Kasumi-1 (cell line): ENCODE measurements around the gene CELA2B.
"Not testable (repeated sequence)": the region's sequence is repeated elsewhere in the genome, so short reads cannot be mapped to it uniquely, and the experiment has no call there.

Experiments
- DNase-seq, 2 experiments: peaks; one replicate each; lab custom pipeline; 2025; lab: John Stamatoyannopoulos, UW

Gene CELA2B

DNA sequence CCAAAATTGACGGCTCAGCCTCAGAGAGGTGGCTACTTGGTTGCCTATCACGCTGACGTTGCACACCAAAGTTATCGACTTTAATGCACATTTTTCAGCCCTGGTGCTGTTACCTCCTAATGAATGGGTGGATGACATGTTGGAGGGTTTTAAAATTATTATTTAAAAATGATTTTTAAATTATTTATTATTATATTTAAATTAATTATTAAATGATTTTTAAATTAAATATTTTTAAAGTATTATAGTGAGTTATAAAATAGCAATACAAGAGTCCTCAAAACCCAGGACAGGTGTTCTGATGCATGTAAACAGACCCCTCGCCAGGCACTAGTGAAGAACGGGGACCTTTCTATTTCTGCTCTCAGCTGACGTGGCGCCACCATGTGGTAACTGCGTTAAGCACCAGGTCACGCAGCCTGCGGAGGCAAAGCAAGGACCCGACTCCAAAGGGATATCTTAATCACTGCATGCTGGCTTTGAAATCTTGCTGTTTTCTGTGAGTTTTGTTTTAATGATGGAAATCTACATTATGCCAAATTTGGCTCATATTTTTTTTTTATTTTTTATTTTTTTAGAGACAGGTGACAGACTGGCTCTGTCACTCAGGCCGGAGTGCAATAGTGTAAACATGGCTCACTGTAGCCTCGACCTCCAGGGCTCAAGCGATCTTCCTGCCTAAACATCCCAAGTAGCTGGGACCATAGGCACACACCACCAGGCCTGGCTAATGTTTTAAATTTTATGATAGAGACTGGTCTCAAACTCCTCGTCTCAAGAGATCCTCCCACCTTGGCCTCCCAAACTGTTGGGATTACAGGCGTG lies 25.5 kb downstream of the CELA2B start:
- DNase-seq, result peak; percentile 66 to 75

DNA sequence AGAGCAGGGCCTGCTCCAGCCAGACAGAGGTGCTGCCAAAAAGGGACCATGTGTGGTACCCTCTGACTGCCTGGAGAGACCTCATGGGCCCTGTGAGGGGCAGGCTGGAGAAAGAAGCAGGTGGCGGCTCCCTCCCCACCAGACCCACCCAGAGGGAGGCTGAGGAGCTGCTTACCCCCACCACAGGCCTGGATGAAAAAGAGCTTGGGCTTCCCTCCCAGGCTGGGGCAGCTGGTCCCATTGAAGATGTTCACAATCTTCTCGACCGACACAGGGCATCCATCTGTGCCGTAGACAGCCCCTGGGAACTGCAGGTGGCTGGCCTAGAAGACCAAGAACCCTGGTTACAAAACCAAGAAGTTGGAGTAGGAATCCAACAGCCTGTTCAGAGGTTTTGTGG lies 28.5 kb downstream of the CELA2B start:
- DNase-seq, result no peak

DNA sequence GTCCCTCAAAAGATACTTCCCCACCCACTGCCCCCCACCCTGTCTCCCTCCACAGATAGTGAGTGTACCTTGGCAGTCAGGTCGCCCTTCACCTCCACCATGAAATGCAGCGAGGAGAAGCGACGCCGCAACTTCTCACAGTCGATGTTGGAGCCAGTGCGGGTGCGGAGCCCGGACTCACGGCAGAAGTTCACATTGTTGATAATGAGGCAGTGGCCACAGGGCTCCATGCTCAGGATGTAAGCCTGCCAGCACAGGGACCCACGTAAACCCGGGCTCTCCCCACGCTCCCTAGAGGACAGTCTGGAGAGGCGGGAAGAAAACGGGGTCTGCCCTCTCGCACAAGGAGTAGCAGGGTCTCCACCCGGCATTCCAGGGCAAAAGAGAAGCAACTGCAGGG lies 30.9 kb downstream of the CELA2B start:
- no peak for DNase-seq

DNA sequence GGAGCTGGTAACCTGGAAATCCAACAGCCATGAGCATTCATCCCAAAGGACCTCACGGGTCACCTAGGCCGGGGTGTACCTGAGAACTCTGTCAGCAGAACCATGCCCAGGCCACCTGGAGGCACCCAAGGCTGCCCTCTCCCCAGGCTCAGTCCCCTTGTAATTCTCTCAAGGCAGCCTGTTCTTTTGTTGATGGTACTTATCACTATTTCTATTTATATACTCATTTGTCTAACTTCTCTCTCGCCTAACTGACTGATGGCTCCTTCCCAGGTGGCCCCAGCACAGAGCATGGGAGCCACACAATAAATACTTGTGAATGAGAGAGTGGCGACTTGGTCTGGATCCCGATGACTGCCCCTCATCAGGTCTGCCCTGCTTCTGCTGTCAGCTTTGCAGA lies 31.4 kb downstream of the CELA2B start:
- no peak for DNase-seq

DNA sequence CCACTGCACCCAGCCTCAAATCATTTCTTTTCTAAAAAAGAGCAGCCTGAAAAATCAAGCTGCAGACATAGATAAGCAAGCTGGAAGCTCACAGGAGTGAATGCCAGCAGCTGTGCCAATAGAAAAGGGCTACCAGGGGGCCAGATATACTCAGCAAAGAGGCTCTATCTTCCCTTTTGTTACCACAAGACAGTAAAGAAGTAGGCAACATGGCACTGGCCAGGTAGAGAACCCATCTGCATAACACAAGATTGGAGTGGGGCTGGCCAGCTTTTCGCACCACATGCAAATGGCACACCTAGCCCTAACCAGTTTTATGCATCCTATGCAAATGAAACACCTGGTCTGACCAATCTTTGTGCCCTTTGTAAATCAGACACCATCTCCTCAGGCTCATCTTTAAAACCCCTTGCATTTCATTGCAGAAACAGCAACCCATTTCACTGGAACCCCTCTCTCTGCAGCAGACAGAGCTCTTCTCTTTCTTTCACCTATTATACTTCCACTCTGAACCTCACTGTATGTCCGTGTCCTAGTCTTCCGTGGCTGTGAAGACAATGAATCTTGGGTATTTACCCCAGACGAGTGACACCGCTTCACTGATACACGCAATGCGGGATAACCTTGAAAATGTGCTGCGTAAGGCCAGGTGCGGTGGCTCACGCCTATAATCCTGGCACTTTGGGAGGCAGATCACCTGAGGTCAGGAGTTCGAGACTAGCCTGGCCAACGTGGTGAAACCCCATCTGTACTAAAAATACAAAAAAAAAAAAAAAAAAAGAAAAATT lies 33.0 kb downstream of the CELA2B start:
- no peak for DNase-seq

DNA sequence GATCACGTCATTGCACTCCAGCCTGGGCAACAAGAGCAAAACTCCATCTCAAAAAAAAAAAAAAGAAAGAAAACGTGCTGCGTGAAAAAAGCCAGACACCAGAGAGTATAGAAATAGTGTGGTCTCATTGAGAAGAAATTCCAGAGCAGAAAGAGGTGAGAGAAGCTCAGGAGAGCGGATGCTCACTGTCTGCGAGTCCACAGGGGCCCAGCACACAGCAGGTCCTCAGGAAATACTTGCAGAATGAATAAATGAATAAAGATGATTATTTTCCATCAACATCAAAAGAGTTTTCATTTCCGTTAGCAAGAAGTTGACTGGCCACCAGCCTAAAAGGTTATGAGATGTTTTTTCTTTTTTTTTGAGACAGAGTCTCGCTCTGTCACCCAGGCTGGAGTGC lies 33.7 kb downstream of the CELA2B start:
- DNase-seq, result no peak

DNA sequence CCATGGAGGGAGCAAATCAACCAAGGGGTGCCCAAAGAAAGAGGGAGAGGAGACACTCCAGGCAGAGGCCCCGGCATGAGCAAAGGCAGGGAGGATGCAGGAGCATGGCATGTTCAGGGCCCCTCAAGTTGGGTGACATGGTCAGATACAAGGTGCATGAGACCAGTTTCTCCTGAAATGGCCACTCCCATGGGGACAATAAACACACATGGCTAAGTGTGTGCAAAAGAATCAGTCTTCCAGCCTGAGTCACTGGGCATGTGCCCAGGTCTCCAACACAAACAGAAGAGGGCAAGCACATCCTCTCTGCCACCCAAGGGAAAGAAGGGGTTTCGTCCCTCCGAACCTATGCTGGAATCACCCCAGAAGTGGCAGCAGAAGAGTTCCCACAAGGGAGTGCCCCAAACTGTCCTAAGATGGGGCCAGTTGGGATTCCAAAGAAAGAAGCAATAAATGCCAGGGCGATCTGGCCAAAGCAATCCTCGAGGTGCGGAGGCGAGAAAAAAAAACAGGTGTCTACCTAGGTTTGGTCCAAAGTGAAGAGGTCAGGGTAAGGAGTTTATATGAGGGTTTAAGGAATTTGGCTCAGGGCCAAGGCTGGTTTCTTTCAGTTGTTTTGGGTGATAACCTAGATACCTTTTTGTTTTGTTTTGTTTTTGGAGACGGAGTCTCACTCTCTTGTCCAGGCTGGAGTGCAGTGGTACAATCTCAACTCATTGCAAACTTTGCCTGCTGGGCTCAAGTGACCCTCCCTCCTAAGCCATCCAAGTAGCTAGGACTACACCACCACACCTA lies 34.9 kb downstream of the CELA2B start:
- DNase-seq, result no peak

DNA sequence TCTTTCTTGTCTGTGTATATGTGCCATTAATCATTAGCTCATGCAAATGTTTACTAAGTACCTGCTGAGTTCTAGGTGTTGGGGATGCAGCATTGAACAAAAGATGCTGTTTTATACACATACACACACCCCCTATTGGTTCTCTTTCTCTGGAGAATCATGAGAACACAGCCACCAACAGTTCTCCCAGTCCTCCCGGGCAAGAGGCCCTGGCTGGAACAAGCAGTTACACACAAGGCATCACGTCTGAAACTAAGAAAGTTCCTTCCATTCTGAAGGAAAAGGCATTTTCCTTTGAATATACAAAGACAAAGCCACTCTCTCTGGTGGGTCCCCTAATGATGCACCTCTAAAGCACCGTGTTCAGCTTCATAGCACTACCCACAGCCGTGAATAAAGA lies 37.3 kb downstream of the CELA2B start:
- no peak for DNase-seq

DNA sequence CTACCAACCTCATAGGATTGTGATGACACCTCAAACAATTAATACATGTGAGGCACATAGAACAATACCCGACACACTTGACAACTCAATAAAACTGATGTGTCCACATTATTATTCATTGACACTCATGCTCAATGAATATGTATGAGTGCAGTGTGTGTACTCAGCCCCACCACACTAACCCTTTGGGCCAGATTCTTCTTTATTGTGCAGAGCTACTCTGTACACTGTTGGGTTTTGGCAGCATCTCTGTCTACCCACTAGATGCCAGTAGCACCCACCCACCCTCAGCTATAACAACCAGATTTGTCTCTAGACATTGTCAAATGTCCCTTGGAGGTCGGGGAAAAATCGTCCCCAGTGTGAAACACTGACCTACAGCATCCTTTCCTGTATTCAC lies 38.0 kb downstream of the CELA2B start:
- no peak for DNase-seq

DNA sequence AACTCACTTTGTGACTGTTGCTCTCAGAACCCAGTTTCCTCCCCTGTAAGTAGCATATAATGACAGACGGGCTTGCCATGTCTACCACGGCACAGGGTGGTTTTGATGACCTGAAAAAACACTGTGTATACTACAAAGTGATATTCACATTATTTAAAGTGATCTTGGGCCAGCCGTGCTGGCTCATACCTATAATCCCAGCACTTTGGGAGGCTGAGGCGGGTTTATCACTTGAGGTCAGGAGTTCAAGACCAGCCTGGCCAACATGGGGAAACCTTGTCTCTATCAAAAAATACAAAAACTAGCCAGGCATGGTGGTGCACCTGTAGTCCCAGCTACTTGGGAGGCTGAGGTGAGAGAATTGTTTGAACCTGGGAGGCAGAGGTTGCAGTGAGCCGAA lies 38.7 kb downstream of the CELA2B start:
- not testable (repeated sequence) for DNase-seq

DNA sequence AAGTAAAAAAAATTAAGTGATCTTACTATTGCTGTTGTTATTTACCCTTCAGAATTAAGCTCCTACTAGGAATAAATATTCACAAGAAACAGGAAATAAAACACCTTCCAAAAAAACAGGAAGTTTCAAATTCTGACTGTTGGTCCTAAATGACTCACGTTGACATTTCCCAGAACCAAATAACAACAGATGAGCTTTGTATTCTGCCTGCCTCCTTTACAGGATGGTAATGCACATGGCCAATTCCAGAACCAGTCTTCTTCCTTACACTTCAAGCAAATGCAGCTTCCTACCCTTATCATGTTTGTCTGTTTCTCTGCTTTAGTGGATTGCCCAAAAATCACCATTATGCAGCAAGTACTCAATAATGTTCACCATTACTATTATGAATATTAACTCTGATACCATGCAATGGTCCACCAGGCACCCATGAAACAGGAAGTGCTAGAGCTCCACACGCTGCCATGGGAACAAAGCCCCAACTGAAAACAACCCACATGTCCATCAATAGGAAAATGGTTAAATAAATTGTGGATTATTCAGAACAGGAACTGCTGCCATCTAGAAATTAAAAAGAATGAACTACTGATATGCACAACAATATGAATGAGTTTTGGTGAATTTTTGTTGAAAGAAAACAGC lies 39.2 kb downstream of the CELA2B start:
- peak in 1 of 2 experiments; percentile 5 for DNase-seq

DNA sequence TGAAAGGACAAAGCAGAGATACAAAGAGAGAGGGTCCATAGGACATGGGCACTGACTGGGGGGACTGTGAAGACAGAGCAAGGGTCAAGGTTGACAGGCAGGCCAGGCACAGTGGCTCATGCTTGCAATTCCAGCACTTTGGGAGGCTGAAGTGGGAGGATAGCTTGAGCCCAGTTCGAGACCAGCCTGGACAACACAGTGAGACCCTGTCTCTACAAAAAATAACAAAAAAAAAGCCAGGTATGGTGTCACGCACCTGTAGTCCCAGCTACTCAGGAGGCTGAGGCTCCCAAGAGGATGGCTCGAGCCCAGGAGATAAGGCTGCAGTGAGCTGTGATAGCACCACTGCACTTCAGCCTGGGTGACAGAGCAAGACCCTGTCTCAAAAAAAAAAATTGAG lies 43.7 kb downstream of the CELA2B start:
- DNase-seq, result no peak

DNA sequence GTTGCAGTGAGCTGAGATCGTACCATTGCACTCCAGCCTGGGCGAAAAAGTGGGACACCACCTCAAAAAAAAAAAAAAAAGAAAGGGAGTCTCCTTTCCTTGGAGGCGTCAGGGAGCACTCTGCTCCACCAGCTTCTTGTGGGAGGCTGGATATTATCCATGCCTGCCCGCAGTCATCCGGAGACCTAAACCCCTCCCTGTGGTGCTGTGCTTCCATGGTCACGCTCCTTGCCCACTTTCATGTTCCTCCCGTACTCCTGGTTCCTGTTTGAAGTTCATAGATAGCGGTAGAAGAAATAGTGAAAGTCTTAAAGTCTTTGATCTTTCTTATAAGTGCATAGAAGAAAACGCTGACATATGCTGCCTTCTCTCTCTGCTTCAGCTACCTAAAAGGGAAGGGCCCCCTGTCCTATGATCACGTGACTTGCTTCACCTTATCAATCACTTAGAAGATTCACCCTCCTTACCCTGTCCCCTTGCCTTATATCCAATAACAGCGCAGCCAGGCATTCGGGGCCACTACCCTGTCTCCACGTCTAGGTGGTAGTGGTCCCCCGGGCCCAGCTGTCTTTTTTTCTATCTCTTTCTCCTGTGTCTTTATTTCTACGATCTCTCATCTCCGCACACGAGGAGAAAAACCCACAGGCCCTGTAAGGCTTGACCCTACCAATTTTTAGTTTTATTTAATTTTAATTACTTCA lies 45.5 kb downstream of the CELA2B start:
- not testable (repeated sequence) for DNase-seq

DNA sequence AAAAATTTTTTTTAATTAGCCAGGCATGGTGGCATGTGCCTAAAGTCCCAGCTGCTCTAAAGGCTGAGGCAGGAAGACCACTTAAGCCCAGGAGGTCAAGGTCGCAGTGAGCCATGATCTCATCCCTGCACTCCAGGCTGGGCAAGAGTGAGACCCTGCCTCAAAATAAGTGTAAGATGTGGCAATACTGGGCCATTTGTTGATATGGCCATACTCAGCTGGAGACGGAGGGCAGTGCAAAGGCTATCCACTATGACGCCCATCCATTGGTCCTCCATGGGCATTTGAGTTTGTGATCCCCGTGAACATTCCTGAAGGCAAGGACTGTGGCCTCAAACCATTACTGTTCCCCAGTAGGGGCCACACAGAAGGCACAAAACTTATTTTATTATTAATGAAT lies 46.6 kb downstream of the CELA2B start:
- DNase-seq, result no peak

DNA sequence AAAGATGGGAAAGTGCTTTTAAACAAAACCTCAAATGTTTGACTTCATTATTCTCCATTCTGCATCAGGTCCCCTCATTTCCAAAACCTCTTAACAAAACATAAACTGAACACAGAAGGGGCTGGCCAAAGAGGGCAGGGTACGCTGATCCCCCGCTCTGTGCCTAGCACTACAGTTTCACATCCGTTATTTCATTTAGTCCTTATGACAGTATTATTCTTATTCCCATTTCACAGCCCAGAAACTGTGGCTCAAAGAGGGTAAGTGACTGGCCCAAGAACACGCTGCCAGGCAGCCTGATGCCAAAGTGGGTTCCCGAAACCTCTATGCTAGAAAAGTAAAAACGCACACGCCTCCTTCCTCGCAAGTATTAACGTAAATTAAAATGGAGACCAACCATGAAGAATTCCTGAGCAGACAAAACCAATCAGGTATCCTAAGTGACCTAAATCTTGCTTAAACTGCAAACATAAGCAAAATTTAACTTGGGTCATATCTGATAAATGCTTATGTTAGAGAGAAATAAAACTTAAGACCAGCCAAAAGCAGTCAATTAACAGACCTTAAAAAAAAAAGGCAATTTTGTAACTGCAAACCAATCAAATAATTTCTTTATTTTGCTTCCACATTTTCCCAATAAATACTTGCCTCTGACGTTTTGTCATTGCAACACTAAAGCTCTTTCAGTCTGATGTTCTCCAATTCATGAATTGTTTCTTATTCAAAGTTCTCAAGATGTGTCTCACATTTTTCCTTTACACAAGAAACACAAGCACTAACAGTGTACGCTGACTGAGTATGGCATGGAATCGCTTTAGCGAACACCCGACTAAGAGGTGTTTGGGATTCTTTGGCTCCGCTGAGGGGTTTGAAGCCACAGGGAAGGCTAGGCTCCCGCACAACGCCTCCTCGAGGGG lies 47.5 kb downstream of the CELA2B start:
- DNase-seq, result peak; percentile 25 to 50

DNA sequence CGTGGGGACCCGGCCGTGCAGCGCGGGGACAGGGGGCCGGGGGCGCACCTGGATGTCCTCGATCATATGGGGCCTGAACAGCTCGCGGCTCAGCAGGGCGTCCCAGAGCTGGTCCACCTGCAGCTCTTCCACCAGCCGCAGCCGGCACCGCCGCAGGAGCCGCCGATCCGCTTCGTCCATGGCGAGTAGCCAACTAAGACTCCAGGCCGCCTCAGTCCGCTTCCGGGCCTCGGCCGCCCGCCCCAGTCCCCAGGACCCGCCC lies 48.0 kb downstream of the CELA2B start, which contains the start of gene CASP9:
Gene CASP9, minus strand, starts transcription at position 195 of the 262 bp plus-strand sequence. Its CDS starts 15 bp downstream, at position 180.
- no peak for DNase-seq

DNA sequence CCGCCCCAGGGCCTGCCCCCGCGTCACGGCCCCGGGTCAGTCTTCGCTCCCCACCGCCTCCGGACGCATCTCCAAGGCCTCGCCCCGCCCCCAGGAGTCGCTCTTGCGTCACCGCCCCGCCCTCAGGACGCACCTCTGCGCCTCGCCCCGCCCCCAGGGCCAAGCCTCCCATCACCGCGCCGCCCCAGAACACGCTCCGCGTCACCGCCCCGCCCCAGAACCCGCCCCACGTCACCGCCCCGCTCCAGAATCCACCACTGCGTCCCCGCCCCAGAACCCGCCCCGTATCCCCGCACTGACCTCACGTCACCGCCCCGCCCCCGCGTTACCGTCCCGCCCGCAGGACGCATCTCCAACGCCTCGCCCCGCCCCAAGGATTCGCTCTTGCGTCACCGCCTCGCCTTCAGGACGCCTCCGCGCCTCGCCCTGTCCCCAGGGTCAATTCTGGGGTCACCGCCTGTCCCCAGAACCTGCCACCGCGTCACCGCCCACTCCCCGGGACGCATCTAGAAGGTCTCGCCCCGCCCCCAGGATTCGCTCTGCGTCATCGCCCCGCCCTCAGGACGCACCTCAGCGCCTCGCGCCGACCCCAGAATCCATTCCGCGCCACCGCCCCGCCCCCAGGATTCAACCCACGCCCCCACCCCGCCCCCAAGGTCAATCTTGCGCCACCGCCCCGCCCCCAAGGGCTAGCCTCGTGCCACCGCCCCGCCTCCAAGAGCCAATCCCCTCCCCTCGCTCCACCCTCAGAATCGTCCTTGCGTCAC lies 48.6 kb downstream of the CELA2B start:
- DNase-seq, result peak; percentile 97

DNA sequence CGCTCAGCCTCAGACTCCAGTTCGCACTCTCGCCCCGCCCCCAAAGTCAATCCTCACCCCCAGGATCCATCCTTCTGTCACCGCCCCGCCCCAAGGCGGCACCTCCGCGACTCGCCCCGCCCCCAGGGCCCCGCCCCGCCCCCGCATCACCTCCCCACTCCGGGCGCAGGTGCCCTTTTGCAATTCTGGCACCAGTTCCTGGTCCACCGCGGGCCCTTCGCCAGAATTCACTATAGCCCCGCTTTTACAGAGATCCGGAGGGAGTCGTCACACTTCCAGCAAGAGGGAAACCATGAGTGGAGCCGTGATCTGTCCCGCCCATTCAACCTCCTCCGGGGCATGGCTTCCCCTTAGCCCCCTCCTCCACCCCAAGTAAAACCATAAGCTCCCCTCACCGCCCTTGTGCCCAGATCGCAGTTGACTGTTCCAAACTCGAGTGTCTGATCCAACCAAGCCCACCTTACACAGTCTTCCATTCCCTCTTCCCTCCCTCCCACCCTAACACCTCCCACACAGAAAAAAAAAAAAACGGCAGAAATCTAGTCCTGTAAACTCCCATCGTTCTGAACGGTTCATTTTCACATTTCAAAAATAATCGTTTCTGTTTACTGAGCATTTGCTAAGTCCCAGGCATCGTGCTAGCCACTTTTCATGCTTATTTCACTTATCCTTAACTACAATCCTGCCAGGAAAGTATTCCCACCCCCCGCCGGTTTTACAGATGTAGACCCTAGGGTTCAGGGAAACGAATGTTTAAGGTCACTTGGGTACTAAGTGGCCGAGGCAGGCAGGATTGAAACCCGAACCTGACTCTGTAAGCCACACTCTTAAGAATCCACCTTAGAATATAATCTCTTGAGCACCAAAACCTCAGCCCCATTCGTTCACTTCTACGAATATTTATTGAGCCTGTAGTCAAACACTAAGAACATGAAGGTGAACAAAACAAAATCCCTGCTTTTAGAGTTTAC lies 49.4 kb downstream of the CELA2B start:
- DNase-seq, result peak; percentile 83
